22Rv1 (cell line): ENCODE results near the gene TP53I11.

Source experiments
- ZFX ChIP-seq: fragments of 450-650 bp; IDR thresholded peaks from 2 replicates; pipeline ENCODE4 v1.6.1; 2017; ENCODE audit warnings: antibody characterized with exemption, borderline replicate concordance
- TF ChIP-seq, protein P1 (sequence below): fragments of 450-650 bp; IDR thresholded peaks from 2 replicates; pipeline ENCODE4 v1.5.1; 2017; ENCODE audit warnings: mild to moderate bottlenecking

- TF ChIP-seq, protein P1, sequence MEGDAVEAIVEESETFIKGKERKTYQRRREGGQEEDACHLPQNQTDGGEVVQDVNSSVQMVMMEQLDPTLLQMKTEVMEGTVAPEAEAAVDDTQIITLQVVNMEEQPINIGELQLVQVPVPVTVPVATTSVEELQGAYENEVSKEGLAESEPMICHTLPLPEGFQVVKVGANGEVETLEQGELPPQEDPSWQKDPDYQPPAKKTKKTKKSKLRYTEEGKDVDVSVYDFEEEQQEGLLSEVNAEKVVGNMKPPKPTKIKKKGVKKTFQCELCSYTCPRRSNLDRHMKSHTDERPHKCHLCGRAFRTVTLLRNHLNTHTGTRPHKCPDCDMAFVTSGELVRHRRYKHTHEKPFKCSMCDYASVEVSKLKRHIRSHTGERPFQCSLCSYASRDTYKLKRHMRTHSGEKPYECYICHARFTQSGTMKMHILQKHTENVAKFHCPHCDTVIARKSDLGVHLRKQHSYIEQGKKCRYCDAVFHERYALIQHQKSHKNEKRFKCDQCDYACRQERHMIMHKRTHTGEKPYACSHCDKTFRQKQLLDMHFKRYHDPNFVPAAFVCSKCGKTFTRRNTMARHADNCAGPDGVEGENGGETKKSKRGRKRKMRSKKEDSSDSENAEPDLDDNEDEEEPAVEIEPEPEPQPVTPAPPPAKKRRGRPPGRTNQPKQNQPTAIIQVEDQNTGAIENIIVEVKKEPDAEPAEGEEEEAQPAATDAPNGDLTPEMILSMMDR, result no peak
- TF ChIP-seq ZFX, result no peak
These were observed 16.0 kb upstream of the TP53I11 start for GRCh38 chr11:44966694-44967093.
